HepG2 (cell line): ENCODE results near the gene ARPC1B.

Experiments
- HCFC1 ChIP-seq: fragments of 150-350 bp; IDR thresholded peaks from 2 replicates; pipeline ENCODE4 v1.6.1; 2014; ENCODE audit warnings: low read depth, low read length
- KDM5B ChIP-seq: sonication (generic); formaldehyde crosslinking; IDR thresholded peaks from 2 replicates; pipeline ENCODE4 v1.4.0; 2020; ENCODE audit warnings: missing genetic modification reagents, mild to moderate bottlenecking, borderline replicate concordance
- POLR2A ChIP-seq, 2 experiments: IDR thresholded peaks; 2 replicates each; pipeline ENCODE4 v1.6.1; 2011; ENCODE audit warnings: low read depth in 2 of 2, low read length in 2 of 2, mild to moderate bottlenecking in 1 of 2, moderate library complexity in 1 of 2; ENCODE audit not compliant: insufficient read depth in 1 of 2
- TF ChIP-seq, protein P1 (sequence below): sonication (generic); formaldehyde crosslinking; IDR thresholded peaks from 2 replicates; pipeline ENCODE4 v1.5.0; 2020; ENCODE audit warnings: mild to moderate bottlenecking, missing genetic modification reagents

- TF ChIP-seq KDM5B, result no peak
- TF ChIP-seq, protein P1, sequence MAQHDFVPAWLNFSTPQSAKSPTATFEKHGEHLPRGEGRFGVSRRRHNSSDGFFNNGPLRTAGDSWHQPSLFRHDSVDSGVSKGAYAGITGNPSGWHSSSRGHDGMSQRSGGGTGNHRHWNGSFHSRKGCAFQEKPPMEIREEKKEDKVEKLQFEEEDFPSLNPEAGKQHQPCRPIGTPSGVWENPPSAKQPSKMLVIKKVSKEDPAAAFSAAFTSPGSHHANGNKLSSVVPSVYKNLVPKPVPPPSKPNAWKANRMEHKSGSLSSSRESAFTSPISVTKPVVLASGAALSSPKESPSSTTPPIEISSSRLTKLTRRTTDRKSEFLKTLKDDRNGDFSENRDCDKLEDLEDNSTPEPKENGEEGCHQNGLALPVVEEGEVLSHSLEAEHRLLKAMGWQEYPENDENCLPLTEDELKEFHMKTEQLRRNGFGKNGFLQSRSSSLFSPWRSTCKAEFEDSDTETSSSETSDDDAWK (CRISPR knock-in tag), result no peak
- no peak for TF ChIP-seq HCFC1
- no peak for TF ChIP-seq POLR2A (IDR thresholded peaks at IDR 0.05; ENCODE audit: insufficient read depth in 1 of 2, low read depth in 2 of 2, low read length in 2 of 2)
Measured at GRCh38 chr7:99344061-99344647, 30.4 kb upstream of the ARPC1B start.
